Endothelial cell of umbilical vein (primary cell): ENCODE data around the gene HECTD4. TPM values are rescaled to one million over a fixed set of nuclear protein-coding genes. Genes with fewer than 3 reads are reported as not detected.

Experiments used
- BruUV-seq: library from RNA; stranded (reverse); fragments of 400-500 nt; replicated peaks from 2 replicates; lab custom pipeline; 2021; lab: Mats Ljungman, UMichigan
- CTCF ChIA-PET: fragments of 300-600, 350-600 bp; sonication (Branson Sonifier 250); formaldehyde crosslinking; loops from one replicate; lab custom pipeline; 2021; ENCODE audit warnings: antibody characterized with exemption, inconsistent platforms; lab: Charles Lee
- POLR2A ChIA-PET: fragments of 300-600, 350-600 bp; sonication (Branson Sonifier 250); formaldehyde crosslinking; loops from one replicate; lab custom pipeline; 2021; ENCODE audit warnings: antibody characterized with exemption, inconsistent platforms; lab: Charles Lee
- DNase-seq: peaks from one replicate; pipeline ENCODE4 v3.0.0-alpha.2; 2011; ENCODE audit warnings: low read depth, low spot score
- FAIRE-seq: peaks from 2 replicates; lab custom pipeline; 2011; peaks lifted over from hg19 to GRCh38; lab: Jason Lieb, UNC
- H2AFZ ChIP-seq: 2 replicates; pipeline ENCODE4 v1.6.0; 2012; ENCODE audit warnings: low read depth, low read length, control low read depth, inconsistent platforms
- H3K27ac ChIP-seq: 2 replicates; pipeline ENCODE4 v1.5.1; 2011; ENCODE audit warnings: low read depth, mild to moderate bottlenecking, control low read depth, low read length, moderate library complexity; ENCODE audit not compliant: insufficient read depth
- H3K27me3 ChIP-seq, 2 experiments: 2 replicates each; pipeline versions ENCODE4 v1.6.0 to v1.6.1; 2011; ENCODE audit warnings: low read length in 2 of 2, mixed read lengths in 1 of 2; ENCODE audit not compliant: control insufficient read depth in 2 of 2, insufficient read depth in 2 of 2
- H3K36me3 ChIP-seq, 2 experiments: 2 replicates in 1 of 2; 3 replicates in 1 of 2; pipeline ENCODE4 v1.5.1; 2011; ENCODE audit warnings: low read length in 2 of 2, mild to moderate bottlenecking in 1 of 2, moderate library complexity in 1 of 2; ENCODE audit not compliant: control insufficient read depth in 2 of 2, insufficient read depth in 2 of 2; ENCODE audit errors: extremely low read depth in 1 of 2
- H3K4me1 ChIP-seq: 3 replicates; pipeline ENCODE4 v1.5.1; 2011; ENCODE audit warnings: mild to moderate bottlenecking, low read length; ENCODE audit not compliant: control insufficient read depth, insufficient read depth; ENCODE audit errors: extremely low read depth
- H3K4me2 ChIP-seq: 2 replicates; pipeline ENCODE4 v1.6.1; 2011; ENCODE audit warnings: low read length, control low read depth, mixed read lengths; ENCODE audit not compliant: insufficient read depth
- H3K4me3 ChIP-seq, 3 experiments: fragments of 200-600 bp in 1 of 3; sonication (generic), shearing (Covaris generic) in 1 of 3; replicated peaks in 1 of 3; 2 replicates each; pipeline ENCODE4 v1.5.1; 2011 to 2016; ENCODE audit warnings: control low read depth in 3 of 3, low read length in 3 of 3, mild to moderate bottlenecking in 2 of 3, inconsistent platforms in 1 of 3, low read depth in 1 of 3, moderate library complexity in 1 of 3; ENCODE audit not compliant: insufficient read depth in 1 of 3
- H3K79me2 ChIP-seq: 2 replicates; pipeline ENCODE4 v1.6.0; 2012; ENCODE audit warnings: low read length, inconsistent platforms; ENCODE audit not compliant: control insufficient read depth, insufficient read depth
- H3K9ac ChIP-seq: replicated peaks from 2 replicates; pipeline ENCODE3; 2011; ENCODE audit warnings: low read length, control low read depth; ENCODE audit not compliant: insufficient read depth; ENCODE audit errors: extremely low read depth
- H3K9me1 ChIP-seq: replicated peaks from 3 replicates; pipeline ENCODE4 v1.6.0; 2011; ENCODE audit warnings: mild to moderate bottlenecking, low read length; ENCODE audit not compliant: control insufficient read depth, insufficient read depth; ENCODE audit errors: extremely low read depth
- H3K9me3 ChIP-seq: replicated peaks from 2 replicates; pipeline ENCODE4 v1.5.1; 2012; ENCODE audit warnings: low read length, inconsistent platforms; ENCODE audit not compliant: control insufficient read depth, insufficient read depth
- H4K20me1 ChIP-seq: replicated peaks from 2 replicates; pipeline ENCODE3; 2011; ENCODE audit warnings: mild to moderate bottlenecking, low read length; ENCODE audit not compliant: control insufficient read depth, insufficient read depth; ENCODE audit errors: extremely low read depth
- CTCF ChIP-seq, 2 donors: IDR thresholded peaks; 1 replicate in 1 of 2; 2 replicates in 1 of 2; pipeline ENCODE4 v1.5.1; 2011; ENCODE audit warnings: low read length in 2 of 2, mild to moderate bottlenecking in 2 of 2, moderate library complexity in 2 of 2, control low read depth in 1 of 2, inconsistent platforms in 1 of 2, low read depth in 1 of 2; ENCODE audit not compliant: insufficient read depth in 1 of 2; ENCODE audit errors: extremely low read depth in 1 of 2
- EZH2 ChIP-seq: IDR thresholded peaks from 2 replicates; pipeline ENCODE4 v1.6.1; 2012; ENCODE audit warnings: borderline replicate concordance, low read depth, mild to moderate bottlenecking, moderate library complexity, low read length, inconsistent platforms; ENCODE audit not compliant: severe bottlenecking
- FOS ChIP-seq: IDR thresholded peaks from 2 replicates; pipeline ENCODE4 v1.6.1; 2011; ENCODE audit warnings: mild to moderate bottlenecking, low read length, moderate library complexity, borderline replicate concordance; ENCODE audit not compliant: insufficient read depth
- GATA2 ChIP-seq: IDR thresholded peaks from 2 replicates; pipeline ENCODE4 v1.7.0; 2011; ENCODE audit warnings: low read depth, mild to moderate bottlenecking, moderate library complexity, mixed read lengths, low read length; ENCODE audit not compliant: insufficient read length, insufficient read depth
- JUN ChIP-seq: IDR thresholded peaks from 2 replicates; pipeline ENCODE4 v1.6.1; 2011; ENCODE audit warnings: borderline replicate concordance, low read depth; ENCODE audit not compliant: insufficient read length, insufficient read depth
- MAX ChIP-seq: IDR thresholded peaks from 2 replicates; pipeline ENCODE4 v1.6.1; 2011; ENCODE audit not compliant: insufficient read depth, insufficient read length
- MYC ChIP-seq: IDR thresholded peaks from one replicate; pipeline ENCODE4 v1.6.1; 2011; ENCODE audit warnings: mild to moderate bottlenecking, low read depth, low read length
- POLR2A ChIP-seq: IDR thresholded peaks from 2 replicates; pipeline ENCODE4 v1.6.1; 2012; ENCODE audit warnings: low read depth, mild to moderate bottlenecking, control low read depth, low read length
- POLR2AphosphoS5 ChIP-seq: IDR thresholded peaks from 2 replicates; pipeline ENCODE4 v1.6.1; 2012; ENCODE audit warnings: low read depth, mild to moderate bottlenecking, control low read depth, low read length, moderate library complexity; ENCODE audit not compliant: insufficient read depth
- dilution Hi-C: fragments of 300-500 bp; cut with MboI; formaldehyde crosslinking; loops from one replicate; pipeline ENCODE4 v1.15.0; 2019; ENCODE audit warnings: low sequenced_read_pairs; ENCODE audit not compliant: extremely low pct_ligation_motif_present
- intact Hi-C: fragments of 100-400 bp; cut with micrococcal nuclease; formaldehyde crosslinking; loops from one replicate; pipeline ENCODE4 v1.10.0; 2022
- polyA plus RNA-seq, 4 experiments: library from polyadenylated mRNA; depleted of rRNA in 3 of 4; stranded (reverse) in 3 of 4; unstranded in 1 of 4; fragments of >200 nt; gene quantifications; 2 replicates each; pipeline versions ENCODE4 v1.2.1 to v1.2.3, GENCODE V29; 2011 to 2012; ENCODE audit warnings: missing spikeins in 1 of 4
- total RNA-seq: library from RNA; stranded (reverse); gene quantifications from 2 replicates; pipeline ENCODE4 v1.2.3, GENCODE V29; 2021

Gene HECTD4
- total and polyA plus RNA-seq, 2 donors (not counting 3 experiments of a cell fraction or from before 2014, with no cell fraction given) = 9.7 to 47.7 TPM

- no peak for TF ChIP-seq GATA2
- no peak for TF ChIP-seq MAX
- TF ChIP-seq POLR2AphosphoS5 = no peak
- no peak for TF ChIP-seq FOS
- TF ChIP-seq POLR2A = no peak
- no peak for TF ChIP-seq MYC
- no peak for TF ChIP-seq EZH2
- no peak for TF ChIP-seq CTCF (IDR thresholded peaks at IDR 0.05; ENCODE audit: extremely low read depth in 1 of 2, insufficient read depth in 1 of 2, low read depth in 1 of 2, low read length in 2 of 2)
- no peak for TF ChIP-seq JUN
- Histone ChIP-seq H3K4me1 (no peaks in the 10 kb centered on the region), H3K4me3 (no peak overlapping the region), H3K4me2 (no peak overlapping the region), H3K27ac (no peak overlapping the region), H4K20me1 (no peaks in the 10 kb centered on the region), H3K9ac (no peak overlapping the region), H2AFZ (no peak overlapping the region), H3K27me3 (no peaks in the 10 kb centered on the region), H3K9me3 (no peaks in the 10 kb centered on the region), H3K79me2 (no peaks in the 10 kb centered on the region), H3K36me3 (peaks cover 0 to 10% of the 10 kb centered on the region in 2 experiments), H3K9me1 (no peaks in the 10 kb centered on the region)
- dilution Hi-C loops = no loop called here
- BruUV-seq = no TSS peak
- intact Hi-C loops = no loop called here
- FAIRE-seq = no peak
- no peak for DNase-seq
- CTCF ChIA-PET = no interaction called here
- POLR2A ChIA-PET = no interaction called here
These were observed 215.2 kb downstream of the HECTD4 start for GRCh38 chr12:112167031-112167461.
